HFFc6 (cell line): Measurements from ENCODE around the gene CELF5. TPM values are rescaled to one million over a fixed set of nuclear protein-coding genes. Genes with fewer than 3 reads are reported as not detected.
"Not testable (repeated sequence)": the region's sequence is repeated elsewhere in the genome, so short reads cannot be mapped to it uniquely, and the experiment has no call there.

Experiments
- DNase-seq: peaks from one replicate; pipeline ENCODE4 v3.0.0-alpha.2; 2018
- H3K27ac Mint-ChIP-seq: 2 replicates; pipeline ENCODE4 v1.8.0; 2020; ENCODE audit warnings: mild to moderate bottlenecking, mixed read lengths
- H3K27me3 Mint-ChIP-seq: 2 replicates; pipeline ENCODE4 v1.8.0; 2021; ENCODE audit warnings: mild to moderate bottlenecking, moderate library complexity, mixed read lengths; ENCODE audit not compliant: insufficient read depth
- H3K36me3 Mint-ChIP-seq: 2 replicates; pipeline ENCODE4 v1.8.0; 2021; ENCODE audit warnings: low read depth, mixed read lengths
- H3K4me1 Mint-ChIP-seq: 2 replicates; pipeline ENCODE4 v1.8.0; 2020; ENCODE audit warnings: low read depth, mixed read lengths
- H3K4me3 Mint-ChIP-seq: 2 replicates; pipeline ENCODE4 v1.8.0; 2020; ENCODE audit warnings: mild to moderate bottlenecking, moderate library complexity, mixed read lengths
- H3K9me3 Mint-ChIP-seq: 2 replicates; pipeline ENCODE4 v1.8.0; 2020; ENCODE audit warnings: mild to moderate bottlenecking, mixed read lengths
- CTCF ChIP-seq: fragments of 200-600 bp; sonication (generic); IDR thresholded peaks from 2 replicates; pipeline ENCODE4 v1.5.0; 2021; ENCODE audit warnings: antibody characterized with exemption, mild to moderate bottlenecking
- total RNA-seq, 6 experiments: library from RNA; stranded (reverse); fragmentation: NEBNext Ultra II Directional; extraction: Animal tissue kit (Norgen Biotek cat#: 25700); gene quantifications; 2 replicates in 1 of 6; 3 replicates in 5 of 6; pipeline ENCODE4 v1.2.3, GENCODE V29; 2021

Gene CELF5
- total RNA-seq, 6 experiments from 2014 or later, result 0.20 to 0.46 (median 0.30) TPM; not detected in 3

- Mint-ChIP-seq H3K27ac (no peak overlapping the region), H3K9me3 (no peaks in the 10 kb centered on the region), H3K27me3 (no peaks in the 10 kb centered on the region; the same call in 1 of the 2 replicates), H3K4me3 (no peak overlapping the region), H3K36me3 (0 out of 2 replicates have a peak, but pooled peaks cover 6% of the 10 kb centered on the region), H3K4me1 (no peaks in the 10 kb centered on the region)
- TF ChIP-seq CTCF, result no peak
- no peak for DNase-seq
These were observed 27.6 kb upstream of the CELF5 start for GRCh38 chr19:3196933-3197205.

- Mint-ChIP-seq H3K27ac (no peak overlapping the region), H3K27me3 (no peaks in the 10 kb centered on the region; the same call in 1 of the 2 replicates), H3K4me1 (no peaks in the 10 kb centered on the region), H3K4me3 (no peak overlapping the region), H3K9me3 (no peaks in the 10 kb centered on the region), H3K36me3 (0 out of 2 replicates have a peak, but pooled peaks cover 6% of the 10 kb centered on the region)
- TF ChIP-seq CTCF, result no peak
- DNase-seq, result no peak
These were observed 25.4 kb upstream of the CELF5 start for GRCh38 chr19:3198901-3199700.

GRCh38 chr19:3201072-3201700, 23.3 kb upstream of the CELF5 start:
- H3K9me3 Mint-ChIP-seq, result no peaks in the 10 kb centered on the region
- no peak for TF ChIP-seq CTCF
- H3K4me3 Mint-ChIP-seq, result no peak overlapping the region
- DNase-seq, result no peak
- H3K4me1 Mint-ChIP-seq, result no peaks in the 10 kb centered on the region
- no peaks in the 10 kb centered on the region for H3K36me3 Mint-ChIP-seq
- peaks cover 2% of the 10 kb centered on the region for H3K27me3 Mint-ChIP-seq
- no peak overlapping the region for H3K27ac Mint-ChIP-seq

- peaks cover 2% of the 10 kb centered on the region for H3K27me3 Mint-ChIP-seq
- no peaks in the 10 kb centered on the region for H3K36me3 Mint-ChIP-seq
- no peak for TF ChIP-seq CTCF
- H3K4me1 Mint-ChIP-seq, result no peaks in the 10 kb centered on the region
- H3K4me3 Mint-ChIP-seq, result no peak overlapping the region
- no peaks in the 10 kb centered on the region for H3K9me3 Mint-ChIP-seq
- no peak for DNase-seq
- H3K27ac Mint-ChIP-seq, result no peak overlapping the region
These were observed 22.6 kb upstream of the CELF5 start for GRCh38 chr19:3201911-3202310.

- no peak for DNase-seq
- no peak for TF ChIP-seq CTCF
- Mint-ChIP-seq H3K36me3 (no peaks in the 10 kb centered on the region), H3K27me3 (peaks cover 2% of the 10 kb centered on the region), H3K27ac (no peak overlapping the region), H3K4me1 (no peaks in the 10 kb centered on the region), H3K4me3 (no peak overlapping the region), H3K9me3 (no peaks in the 10 kb centered on the region)
These were observed 22.1 kb upstream of the CELF5 start for GRCh38 chr19:3202346-3202745.

- not testable (repeated sequence) for H3K36me3 Mint-ChIP-seq, H3K27ac Mint-ChIP-seq, H3K27me3 Mint-ChIP-seq, DNase-seq, H3K4me1 Mint-ChIP-seq, H3K4me3 Mint-ChIP-seq, H3K9me3 Mint-ChIP-seq
These were observed 21.6 kb upstream of the CELF5 start for GRCh38 chr19:3202895-3203294.
